ENCODE data around the gene SPAG8.

The SPAG8 gene

DNA sequence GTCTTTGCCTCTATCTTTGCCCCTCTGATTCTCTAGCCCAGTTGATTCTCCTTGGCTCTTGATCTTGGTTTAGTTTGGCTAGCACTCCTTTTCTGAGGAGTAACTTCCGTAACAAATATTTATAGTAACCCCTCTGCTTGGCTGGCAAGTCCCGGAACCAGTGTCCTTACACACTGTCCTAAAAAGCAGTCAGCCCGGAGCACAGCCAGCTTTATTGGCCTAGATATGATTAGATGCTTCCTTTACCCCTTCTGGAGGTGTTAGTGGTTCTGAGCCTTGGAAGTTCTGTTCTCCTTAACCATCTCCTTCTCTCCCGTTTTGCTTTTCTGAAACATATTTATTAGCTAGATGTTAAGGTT lies 41.0 kb downstream of the SPAG8 start:
- no peak for DNase-seq

DNA sequence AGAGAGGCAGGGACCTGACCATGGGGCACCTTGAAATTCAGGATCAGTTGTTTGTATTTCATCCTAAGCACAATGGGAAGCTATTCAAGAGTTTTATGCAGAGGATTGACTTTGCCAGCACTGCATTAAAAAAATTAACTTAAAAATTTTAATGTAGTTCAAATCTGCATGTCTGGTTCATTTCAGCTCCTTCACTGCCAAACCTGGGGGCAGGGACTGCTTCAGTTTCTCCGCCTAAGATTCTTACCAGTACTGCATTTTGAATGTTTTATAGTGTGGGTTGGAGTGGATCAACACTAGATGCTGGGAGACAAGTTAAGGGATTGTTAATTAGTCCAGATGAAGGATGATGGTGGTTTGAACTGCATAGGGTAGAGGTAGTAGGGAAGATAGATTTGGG lies 42.3 kb downstream of the SPAG8 start:
- DNase-seq = no peak

DNA sequence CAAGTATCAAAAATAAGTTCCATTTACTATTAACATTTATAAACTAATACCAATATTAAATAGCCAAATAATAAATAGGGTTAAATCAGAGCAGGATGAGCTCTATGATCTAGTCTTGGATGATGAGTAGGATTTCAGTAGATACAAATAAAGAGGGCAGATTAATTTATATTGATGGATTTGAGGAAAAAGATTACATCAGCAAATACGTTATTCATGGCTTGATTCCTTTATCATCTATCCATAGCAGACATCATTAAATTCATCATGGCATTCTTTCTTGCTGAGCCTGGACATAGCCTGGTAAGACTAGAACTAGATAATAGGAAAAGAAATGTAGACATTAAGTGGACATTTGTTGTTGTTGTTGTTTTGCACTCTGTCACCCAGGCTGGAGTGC lies 44.6 kb downstream of the SPAG8 start:
- no peak for DNase-seq

DNA sequence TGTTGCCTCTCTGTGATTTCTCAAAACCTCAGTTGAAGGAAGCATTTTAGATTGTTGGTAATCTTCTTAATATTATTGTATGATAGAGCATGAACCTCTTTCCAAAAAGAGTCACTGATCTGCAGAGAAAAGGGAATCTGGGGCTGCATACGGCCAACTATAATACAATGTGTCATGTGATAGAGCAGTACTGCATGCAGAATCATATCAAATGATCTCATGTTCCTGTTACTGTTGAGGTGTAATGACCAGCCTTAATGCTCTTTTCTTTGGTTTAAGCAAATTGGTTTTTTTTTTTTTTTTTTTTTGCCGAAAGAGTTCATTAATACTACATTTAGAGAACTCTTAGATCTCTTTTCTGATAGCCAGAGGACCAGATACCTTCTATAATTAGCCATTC lies 45.1 kb downstream of the SPAG8 start:
- no peak for DNase-seq

DNA sequence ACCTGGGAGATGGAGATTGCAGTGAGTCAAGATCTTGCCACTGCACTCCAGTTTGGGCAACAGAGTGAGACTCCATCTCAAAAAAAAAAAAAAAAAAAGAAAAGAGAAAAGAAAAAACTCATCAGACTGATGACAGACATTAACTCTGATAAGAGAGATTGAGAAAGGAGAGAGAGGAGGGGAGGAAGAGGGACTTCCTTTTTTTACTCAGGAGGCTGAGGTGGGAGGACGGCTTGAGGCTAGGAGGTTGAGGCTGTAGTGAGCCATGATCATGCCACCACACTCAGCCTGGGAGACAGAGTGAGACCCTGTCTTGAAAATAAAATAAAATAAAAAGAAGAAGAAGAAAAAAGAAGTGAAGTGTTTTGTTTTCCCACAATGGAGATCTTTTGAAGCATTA lies 48.3 kb downstream of the SPAG8 start:
- DNase-seq = no peak

- no peak for DNase-seq
Measured at GRCh38 chr9:35763181-35763580, 48.9 kb downstream of the SPAG8 start.

DNA sequence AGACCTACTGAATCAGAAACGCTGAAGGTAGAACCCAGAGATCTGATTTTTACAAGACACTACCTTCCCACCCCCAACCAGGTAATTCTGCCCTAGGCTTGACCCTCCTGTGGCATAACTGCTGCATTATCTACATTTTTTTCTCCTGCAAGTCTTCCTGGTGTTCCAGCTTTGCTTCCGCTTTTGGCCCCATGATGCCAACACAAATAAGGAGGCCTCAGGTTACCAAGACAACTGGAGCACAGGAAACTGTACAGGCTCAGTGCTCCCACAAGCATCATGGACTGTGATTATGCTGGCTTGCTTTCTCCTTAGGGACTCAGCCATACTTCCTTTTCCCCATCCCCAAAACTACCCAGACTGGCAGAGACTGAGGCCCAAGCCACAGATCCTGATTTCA lies 51.4 kb downstream of the SPAG8 start:
- DNase-seq = no peak

GRCh38 chr9:35759795-35760194 lies 52.3 kb downstream of the SPAG8 start:
- no peak for DNase-seq
